ENCODE results near the gene VSNL1.

- TF ChIP-seq BHLHE40 (IDR thresholded peaks at IDR 0.05; ENCODE audit: borderline replicate concordance) (no peak), SUZ12 (IDR thresholded peaks at IDR 0.05) (no peak), TARDBP (IDR thresholded peaks at IDR 0.05) (no peak), NFRKB (IDR thresholded peaks at IDR 0.05) (no peak), ELF4 (IDR thresholded peaks at IDR 0.05) (no peak), SP1 (IDR thresholded peaks at IDR 0.05) (no peak), FOXK2 (IDR thresholded peaks at IDR 0.05) (no peak), FOXA1 (IDR thresholded peaks at IDR 0.05) (no peak), ZNF384 (IDR thresholded peaks at IDR 0.05) (no peak), PKNOX1 (IDR thresholded peaks at IDR 0.05) (no peak), HDGF (IDR thresholded peaks at IDR 0.05; ENCODE audit: borderline replicate concordance) (no peak)
These were observed 75.3 kb downstream of the VSNL1 start for GRCh38 chr2:17615728-17616351.
